Liver (tissue), 9 donors: ENCODE data around the gene NLRP6. TPM values are rescaled to one million over a fixed set of nuclear protein-coding genes. Genes with fewer than 3 reads are reported as not detected.

ENCODE experiments used
- DNase-seq: peaks from one replicate; pipeline ENCODE4 v3.0.0-alpha.2; 2017; ENCODE audit warnings: low spot score
- H3K27ac ChIP-seq, 2 donors: one replicate each; pipeline ENCODE4 v1.7.0; 2013; ENCODE audit warnings: inconsistent platforms in 2 of 2, low read length in 2 of 2, control low read depth in 1 of 2, low read depth in 1 of 2, mild to moderate bottlenecking in 1 of 2
- H3K27me3 ChIP-seq, 4 donors: one replicate each; pipeline versions ENCODE4 v1.6.1 to v1.7.0; 2013; ENCODE audit warnings: low read length in 3 of 4, inconsistent platforms in 1 of 4, mild to moderate bottlenecking in 1 of 4, moderate library complexity in 1 of 4; ENCODE audit not compliant: control insufficient read depth in 4 of 4, insufficient read depth in 4 of 4
- H3K36me3 ChIP-seq, 4 donors: one replicate each; pipeline versions ENCODE4 v1.6.1 to v1.7.0; 2013; ENCODE audit warnings: low read length in 3 of 4, mild to moderate bottlenecking in 3 of 4, low read depth in 1 of 4, moderate library complexity in 1 of 4; ENCODE audit not compliant: control insufficient read depth in 4 of 4, insufficient read depth in 3 of 4
- H3K4me1 ChIP-seq, 4 donors: one replicate each; pipeline versions ENCODE4 v1.6.1 to v1.7.0; 2013; ENCODE audit warnings: low read length in 3 of 4, mild to moderate bottlenecking in 3 of 4, moderate library complexity in 1 of 4; ENCODE audit not compliant: control insufficient read depth in 4 of 4, insufficient read depth in 4 of 4
- H3K4me3 ChIP-seq, 3 donors: one replicate each; pipeline versions ENCODE4 v1.6.1 to v1.7.0; 2013; ENCODE audit warnings: low read length in 3 of 3, control low read depth in 1 of 3, low read depth in 1 of 3, mild to moderate bottlenecking in 1 of 3
- H3K9ac ChIP-seq, 2 donors: one replicate each; pipeline ENCODE4 v1.7.0; 2013; ENCODE audit warnings: low read length in 2 of 2, mild to moderate bottlenecking in 2 of 2, moderate library complexity in 2 of 2, control low read depth in 1 of 2, low read depth in 1 of 2
- H3K9me3 ChIP-seq, 4 donors: one replicate each; pipeline versions ENCODE4 v1.6.1 to v1.7.0; 2013; ENCODE audit warnings: low read length in 3 of 4; ENCODE audit not compliant: control insufficient read depth in 4 of 4
- FOXA1 ChIP-seq: IDR thresholded peaks from 2 replicates; pipeline ENCODE4 v1.6.1; 2016; ENCODE audit warnings: antibody characterized with exemption
- FOXA2 ChIP-seq: IDR thresholded peaks from 2 replicates; pipeline ENCODE4 v1.6.1; 2016; ENCODE audit warnings: antibody characterized with exemption
- GABPA ChIP-seq, 2 donors: IDR thresholded peaks in 1 of 2; conservative IDR thresholded peaks in 1 of 2; 2 replicates each; pipeline ENCODE4 v1.6.1; 2016; ENCODE audit warnings: antibody characterized with exemption in 2 of 2, mild to moderate bottlenecking in 1 of 2, moderate library complexity in 1 of 2
- HNF4A ChIP-seq, 2 donors: conservative IDR thresholded peaks; 2 replicates each; pipeline ENCODE4 v1.6.1; 2016; ENCODE audit warnings: antibody characterized with exemption in 2 of 2, mild to moderate bottlenecking in 2 of 2
- HNF4G ChIP-seq: IDR thresholded peaks from 2 replicates; pipeline ENCODE4 v1.6.1; 2016; ENCODE audit warnings: antibody characterized with exemption
- NR2F2 ChIP-seq: IDR thresholded peaks from 2 replicates; pipeline ENCODE4 v1.6.1; 2016; ENCODE audit warnings: antibody characterized with exemption
- RAD21 ChIP-seq, 2 donors: IDR thresholded peaks; 2 replicates each; pipeline ENCODE4 v1.6.1; 2016; ENCODE audit warnings: antibody characterized with exemption in 2 of 2, mild to moderate bottlenecking in 2 of 2
- REST ChIP-seq: IDR thresholded peaks from 2 replicates; pipeline ENCODE4 v1.6.1; 2016; ENCODE audit warnings: antibody characterized with exemption, mild to moderate bottlenecking
- RXRA ChIP-seq, 2 donors: IDR thresholded peaks; 2 replicates each; pipeline ENCODE4 v1.6.1; 2017 to 2018; ENCODE audit warnings: antibody characterized with exemption in 2 of 2, mild to moderate bottlenecking in 1 of 2
- SP1 ChIP-seq: IDR thresholded peaks from 2 replicates; pipeline ENCODE4 v1.6.1; 2018; ENCODE audit warnings: antibody characterized with exemption, mild to moderate bottlenecking
- YY1 ChIP-seq: IDR thresholded peaks from 2 replicates; pipeline ENCODE4 v1.6.1; 2016; ENCODE audit warnings: antibody characterized with exemption, mild to moderate bottlenecking
- ZBTB33 ChIP-seq: IDR thresholded peaks from 2 replicates; pipeline ENCODE4 v1.6.1; 2016; ENCODE audit warnings: antibody characterized with exemption
- WGBS: extraction: QIAGEN DNeasy Blood & Tissue Kit; methylation state at CpG from one replicate; pipeline ENCODE4 v1.1.7; 2013; 5-methylcytosine and 5-hydroxymethylcytosine counted together
- polyA plus RNA-seq, 2 donors: library from polyadenylated mRNA; stranded (reverse) in 1 of 2; unstranded in 1 of 2; fragments of 200-250 nt in 1 of 2; fragments of >200 nt in 1 of 2; fragmentation: Nextera tagmentation in 1 of 2; extraction: Ambion mirVana in 1 of 2; gene quantifications; one replicate each; pipeline versions ENCODE4 v1.2.1 to v1.2.3, GENCODE V29; 2013 to 2015
- total RNA-seq, 2 donors: library from RNA; depleted of rRNA; stranded (reverse); fragments of >200 nt; gene quantifications; one replicate each; pipeline ENCODE4 v1.2.3, GENCODE V29; 2014
- TF ChIP-seq, protein P1 (sequence below): IDR thresholded peaks from 2 replicates; pipeline ENCODE4 v1.6.1; 2016; ENCODE audit warnings: antibody characterized with exemption
- TF ChIP-seq, protein P2 (sequence below): fragments of 150-350 bp; IDR thresholded peaks from 2 replicates; pipeline ENCODE4 v1.5.1; 2017; ENCODE audit warnings: improper control_type of control experiment, low read depth, low read length; ENCODE audit not compliant: missing input control
- donor health status: healthy.
- donor health status: healthy.
- donor health status: healthy.
- donor health status: healthy.
- donor health status: healthy.

NLRP6 gene
- total and polyA plus RNA-seq, 4 donors = 0.05 to 5.7 (median 0.97) TPM

GRCh38 chr11:315051-315481 is 36.9 kb downstream of the NLRP6 start:
- H3K36me3 ChIP-seq = no peaks in the 10 kb centered on the region
- DNase-seq = no peak
- 34% methylated on average over 9 of the region's 9 CpGs for WGBS
- H3K9ac ChIP-seq = peak overlapping the region; percentile 10 to 81
- peak overlapping the region; percentile 48 to 61 (median 59) for H3K4me3 ChIP-seq
- peaks cover 0 to 41% (median 19%) of the 10 kb centered on the region in 4 donors for H3K4me1 ChIP-seq
- peak overlapping the region; percentile 81 to 92 for H3K27ac ChIP-seq
- TF ChIP-seq ZBTB33 (no peak), HNF4G (peak; percentile 52), YY1 (peak; percentile 49), FOXA1 (no peak), REST (no peak), HNF4A (conservative IDR thresholded peaks at IDR 0.05) (peak; percentile 83 to 93), SP1 (peak; percentile 85), RAD21 (IDR thresholded peaks at IDR 0.05) (peak in 1 of 2 donors; percentile 3), NR2F2 (no peak), FOXA2 (no peak), GABPA (IDR thresholded peaks at IDR 0.05 in 1 of 2, conservative IDR thresholded peaks at IDR 0.05 in 1 of 2) (no peak), RXRA (IDR thresholded peaks at IDR 0.05) (peak; percentile 85 to 92)
- TF ChIP-seq, protein P1, sequence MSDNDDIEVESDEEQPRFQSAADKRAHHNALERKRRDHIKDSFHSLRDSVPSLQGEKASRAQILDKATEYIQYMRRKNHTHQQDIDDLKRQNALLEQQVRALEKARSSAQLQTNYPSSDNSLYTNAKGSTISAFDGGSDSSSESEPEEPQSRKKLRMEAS = peak; percentile 70
- TF ChIP-seq, protein P2, sequence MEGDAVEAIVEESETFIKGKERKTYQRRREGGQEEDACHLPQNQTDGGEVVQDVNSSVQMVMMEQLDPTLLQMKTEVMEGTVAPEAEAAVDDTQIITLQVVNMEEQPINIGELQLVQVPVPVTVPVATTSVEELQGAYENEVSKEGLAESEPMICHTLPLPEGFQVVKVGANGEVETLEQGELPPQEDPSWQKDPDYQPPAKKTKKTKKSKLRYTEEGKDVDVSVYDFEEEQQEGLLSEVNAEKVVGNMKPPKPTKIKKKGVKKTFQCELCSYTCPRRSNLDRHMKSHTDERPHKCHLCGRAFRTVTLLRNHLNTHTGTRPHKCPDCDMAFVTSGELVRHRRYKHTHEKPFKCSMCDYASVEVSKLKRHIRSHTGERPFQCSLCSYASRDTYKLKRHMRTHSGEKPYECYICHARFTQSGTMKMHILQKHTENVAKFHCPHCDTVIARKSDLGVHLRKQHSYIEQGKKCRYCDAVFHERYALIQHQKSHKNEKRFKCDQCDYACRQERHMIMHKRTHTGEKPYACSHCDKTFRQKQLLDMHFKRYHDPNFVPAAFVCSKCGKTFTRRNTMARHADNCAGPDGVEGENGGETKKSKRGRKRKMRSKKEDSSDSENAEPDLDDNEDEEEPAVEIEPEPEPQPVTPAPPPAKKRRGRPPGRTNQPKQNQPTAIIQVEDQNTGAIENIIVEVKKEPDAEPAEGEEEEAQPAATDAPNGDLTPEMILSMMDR = no peak
- no peaks in the 10 kb centered on the region for H3K9me3 ChIP-seq
- H3K27me3 ChIP-seq = no peaks in the 10 kb centered on the region

DNA sequence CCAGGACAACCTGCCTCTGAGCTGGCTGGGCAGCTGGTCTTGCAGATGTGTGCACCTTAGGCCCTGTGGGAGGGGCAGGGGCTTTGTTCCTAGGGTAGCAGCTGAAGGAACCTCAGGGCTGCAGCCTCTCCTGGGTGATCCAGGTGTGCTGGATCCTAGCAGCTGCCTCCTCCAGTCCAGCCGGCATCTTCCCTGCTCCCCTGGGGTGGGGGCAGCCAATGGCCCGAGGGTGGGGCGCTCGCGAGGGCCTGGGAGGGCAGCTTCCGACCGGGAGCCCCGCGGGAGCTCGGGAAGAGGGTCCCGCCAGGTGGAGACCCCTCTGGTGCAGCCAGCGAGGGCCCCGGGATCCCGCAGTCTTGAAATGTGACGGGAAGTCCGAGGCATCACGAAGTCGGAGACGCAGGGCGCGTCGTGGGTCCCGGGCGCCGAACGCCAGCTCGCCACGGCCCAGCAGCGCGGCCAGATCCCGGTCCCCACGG is 37.3 kb downstream of the NLRP6 start:
- no peak for DNase-seq

More for the DNA sequence above, 37.3 kb downstream of the NLRP6 start:
- Histone ChIP-seq H3K9ac (peak overlapping the region; percentile 10 to 81), H3K27me3 (no peaks in the 10 kb centered on the region), H3K36me3 (no peaks in the 10 kb centered on the region), H3K4me3 (peak overlapping the region; percentile 48 to 61 (median 59)), H3K4me1 (peaks cover 0 to 41% (median 19%) of the 10 kb centered on the region in 4 donors), H3K27ac (peak overlapping the region; percentile 81 to 92), H3K9me3 (no peaks in the 10 kb centered on the region)
- 45% methylated on average over 32 of the region's 32 CpGs for WGBS
- TF ChIP-seq REST = no peak
